Measurements from ENCODE around the gene SLC7A10.

SLC7A10 gene
- total RNA-seq = 0 to 0.62 reads per million in 2 donors

DNA sequence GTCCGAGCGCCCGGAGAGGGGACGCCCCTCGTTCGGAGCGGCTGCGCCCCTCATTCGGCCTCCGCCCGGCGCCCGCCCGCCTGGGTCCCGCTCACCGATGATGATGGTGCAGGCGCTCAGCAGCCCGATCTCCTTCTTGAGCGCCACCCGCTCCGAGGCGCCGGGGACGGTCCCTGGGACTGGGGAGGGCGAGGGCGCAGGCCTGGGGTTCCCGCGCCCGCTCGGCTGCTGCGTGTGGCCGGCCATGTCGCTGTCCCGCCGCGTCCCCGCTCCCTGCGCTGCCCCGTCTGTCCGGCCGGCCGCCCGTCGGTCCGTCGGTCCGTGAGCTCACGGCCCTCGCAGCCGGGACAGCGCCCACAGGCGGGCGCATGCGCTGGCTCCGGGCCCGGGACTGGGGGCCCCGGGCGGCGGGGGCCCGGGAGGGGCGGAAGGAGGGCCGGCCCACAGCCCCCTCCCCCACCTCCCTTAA lies at the start of gene SLC7A10:
Gene SLC7A10, minus strand, starts transcription at position 393 of the 469 bp plus-strand sequence. Its CDS starts 147 bp downstream, at position 246.
- no peak for DNase-seq

- DNase-seq = no peak
These were observed 49.3 kb upstream of the SLC7A10 start for GRCh38 chr19:33274663-33275558.

- DNase-seq = peak in 2 of 5 experiments; percentile 20 to 55
These were observed 48.4 kb upstream of the SLC7A10 start for GRCh38 chr19:33273881-33274662.

- DNase-seq = no peak
These were observed 47.6 kb upstream of the SLC7A10 start for GRCh38 chr19:33273065-33273736.

DNA sequence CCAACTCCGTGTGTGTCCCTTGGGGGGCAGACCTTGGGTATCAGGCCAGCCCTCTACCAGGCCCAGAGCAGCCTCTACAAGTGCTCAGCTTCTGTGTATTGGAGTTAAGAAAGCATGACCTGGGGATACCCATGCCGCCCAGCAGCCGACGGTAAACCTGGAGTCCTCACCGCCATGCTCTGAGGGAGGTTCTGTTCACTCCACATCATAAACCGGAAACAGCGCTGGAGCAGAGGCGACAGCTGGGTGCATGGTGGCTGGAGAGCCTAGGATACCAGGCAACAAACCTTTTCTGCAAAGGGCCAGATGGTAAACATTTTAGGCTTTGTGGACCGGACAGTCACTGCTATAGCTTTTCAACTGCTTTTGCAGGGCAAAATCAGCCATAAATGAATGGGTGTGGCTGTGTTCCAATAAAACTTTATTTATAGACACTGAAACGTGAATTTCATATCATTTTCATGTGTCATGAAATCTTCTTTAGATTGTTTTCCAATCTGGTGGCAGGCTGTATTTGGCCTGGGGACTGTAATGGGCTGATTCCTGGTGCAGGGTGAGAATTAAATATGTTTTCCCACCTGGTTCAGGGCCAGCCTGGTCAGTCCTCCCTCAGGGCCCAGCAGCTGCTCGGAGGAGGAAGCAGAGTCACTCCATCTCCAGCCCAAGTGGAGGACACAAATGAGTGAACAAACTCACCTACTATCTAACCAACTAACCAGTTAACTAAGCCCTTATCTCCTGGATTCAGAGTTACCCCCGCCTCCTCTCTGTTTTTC lies 45.8 kb upstream of the SLC7A10 start:
- no peak for DNase-seq

GRCh38 chr19:33270769-33271168 lies 45.1 kb upstream of the SLC7A10 start:
- DNase-seq = no peak

DNA sequence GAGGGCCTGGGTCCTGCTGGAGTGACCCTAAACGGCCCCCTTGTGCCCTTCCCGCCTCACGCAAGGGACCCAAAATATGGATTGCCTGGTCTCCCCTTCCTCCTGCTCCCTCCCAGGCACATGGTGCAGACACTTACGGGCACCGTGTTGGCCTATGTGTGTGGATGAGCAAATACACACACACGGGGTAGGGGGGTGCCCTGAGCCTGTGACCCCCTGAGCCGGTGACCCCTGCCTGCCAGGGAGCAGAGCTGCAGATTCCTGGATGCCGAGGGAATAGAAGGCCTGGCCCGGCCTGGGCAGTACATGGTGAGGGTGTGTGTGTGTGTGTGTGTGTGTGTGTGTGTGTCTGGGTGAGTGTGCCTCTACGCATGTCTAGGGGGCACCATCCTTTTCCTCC lies 43.4 kb upstream of the SLC7A10 start:
- DNase-seq = no peak

- no peak for DNase-seq
These were observed 42.7 kb upstream of the SLC7A10 start for GRCh38 chr19:33268162-33268991.

DNA sequence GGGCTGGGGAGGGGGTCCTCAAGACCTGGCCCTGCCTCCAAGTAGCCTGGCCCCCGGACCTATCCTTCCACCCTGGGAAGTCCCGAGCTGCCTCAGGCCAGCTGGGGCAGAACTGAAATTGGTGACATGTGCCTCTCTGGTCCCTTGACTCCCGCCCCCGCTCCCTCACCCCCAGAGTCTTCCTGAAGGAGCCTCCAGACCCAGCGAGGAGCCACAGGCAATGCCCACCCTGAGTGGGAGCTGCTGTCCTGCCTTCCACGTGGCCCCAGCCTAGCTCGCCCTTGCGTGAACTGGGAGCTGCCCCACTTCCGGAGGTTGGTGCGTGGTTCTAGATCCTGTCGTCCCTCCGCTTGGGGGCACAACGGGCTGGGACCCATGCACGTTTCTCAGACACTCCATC lies 42.1 kb upstream of the SLC7A10 start:
- no peak for DNase-seq

- no peak for DNase-seq
These were observed 41.4 kb upstream of the SLC7A10 start for GRCh38 chr19:33266974-33267484.

- DNase-seq = no peak
These were observed 39.3 kb upstream of the SLC7A10 start for GRCh38 chr19:33264881-33265445.

DNA sequence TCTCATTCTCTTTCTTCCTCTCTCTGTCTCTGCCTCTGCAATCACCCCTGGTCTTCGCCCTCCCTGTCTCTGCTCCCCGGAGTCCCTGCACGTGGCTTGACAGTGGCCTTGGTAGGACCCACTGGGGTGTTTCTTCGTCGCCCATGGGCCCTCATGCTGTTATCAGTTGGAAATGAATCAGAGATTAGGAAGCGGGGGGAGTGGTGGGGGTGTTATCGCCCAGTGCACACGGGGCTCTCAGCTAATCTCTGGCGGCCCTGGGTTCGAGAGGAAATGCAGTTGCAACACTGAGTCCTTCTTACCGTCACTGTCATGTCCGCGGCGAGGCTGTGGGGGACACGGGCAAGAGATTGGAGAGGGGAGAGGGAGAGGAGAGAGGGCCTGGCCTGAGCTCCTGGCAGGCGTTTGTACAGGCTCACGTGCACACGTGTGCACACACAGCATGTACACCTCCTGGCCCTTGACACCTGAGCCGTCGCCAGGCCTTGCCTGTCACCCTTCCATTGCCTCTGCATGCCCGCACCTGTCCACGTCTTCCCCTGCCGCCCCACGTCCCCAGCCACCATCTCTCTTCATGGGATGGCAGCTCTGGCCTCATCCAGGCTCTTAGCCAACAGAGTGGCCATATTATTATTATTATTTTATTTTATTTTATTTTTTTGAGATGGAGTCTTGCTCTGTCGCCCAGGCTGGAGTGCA lies 37.8 kb upstream of the SLC7A10 start:
- no peak for DNase-seq

DNA sequence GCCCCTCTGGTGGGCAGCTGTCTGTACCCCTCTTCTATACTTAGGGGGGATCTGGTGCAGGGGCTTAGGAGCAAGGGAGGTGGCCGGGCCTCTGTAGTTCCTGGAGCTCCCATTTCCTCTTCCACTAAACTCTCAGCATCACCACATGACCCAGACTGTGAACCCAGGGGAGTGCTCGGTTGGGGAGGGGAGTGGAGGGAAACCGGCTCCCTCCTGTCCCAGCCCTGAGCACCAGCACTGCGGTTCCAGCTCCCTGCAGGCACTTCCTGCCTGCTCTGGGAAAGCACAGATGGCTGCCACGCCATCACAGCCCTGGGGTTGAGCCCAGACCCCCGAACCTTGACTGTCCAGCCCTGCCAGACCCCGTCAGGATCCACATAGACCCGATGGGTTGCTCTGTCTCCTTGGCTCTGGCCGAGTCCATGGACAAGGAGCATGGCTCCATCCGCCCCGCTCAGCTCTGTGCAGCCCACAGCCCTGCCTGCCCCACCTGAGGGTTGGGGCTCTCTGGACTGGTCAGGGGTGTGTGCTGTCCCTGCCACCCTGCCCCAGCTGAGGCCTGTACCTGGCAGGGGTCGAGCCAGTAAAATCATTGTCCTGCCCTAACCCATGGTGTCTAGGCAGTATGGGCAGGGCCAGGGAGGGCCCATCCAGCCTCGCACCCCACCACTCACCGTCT lies 36.0 kb upstream of the SLC7A10 start:
- no peak for DNase-seq

- DNase-seq = peak in 1 of 5 experiments; percentile 26
These were observed 35.2 kb upstream of the SLC7A10 start for GRCh38 chr19:33260628-33261418.

- no peak for DNase-seq
These were observed 33.9 kb upstream of the SLC7A10 start for GRCh38 chr19:33259539-33259938.

DNA sequence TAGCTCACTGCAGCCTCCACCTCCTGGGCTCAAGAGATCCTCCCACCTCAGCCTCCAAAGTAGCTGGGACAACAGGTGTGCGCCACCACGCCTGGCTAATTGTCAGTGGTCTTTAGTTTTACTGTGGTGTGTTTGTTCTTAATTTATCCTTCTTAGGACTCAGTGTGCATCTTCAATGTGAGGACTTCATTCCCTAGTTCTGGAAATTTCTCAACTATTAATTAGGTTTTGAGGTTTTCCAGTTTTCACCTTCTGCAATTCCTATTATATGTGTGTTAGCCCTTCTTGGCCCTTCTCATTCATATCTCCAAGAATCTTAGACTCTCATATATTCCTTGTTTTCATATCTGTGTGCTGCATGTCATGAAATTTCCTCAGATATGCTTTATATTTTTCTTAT lies 32.2 kb upstream of the SLC7A10 start:
- DNase-seq = no peak

DNA sequence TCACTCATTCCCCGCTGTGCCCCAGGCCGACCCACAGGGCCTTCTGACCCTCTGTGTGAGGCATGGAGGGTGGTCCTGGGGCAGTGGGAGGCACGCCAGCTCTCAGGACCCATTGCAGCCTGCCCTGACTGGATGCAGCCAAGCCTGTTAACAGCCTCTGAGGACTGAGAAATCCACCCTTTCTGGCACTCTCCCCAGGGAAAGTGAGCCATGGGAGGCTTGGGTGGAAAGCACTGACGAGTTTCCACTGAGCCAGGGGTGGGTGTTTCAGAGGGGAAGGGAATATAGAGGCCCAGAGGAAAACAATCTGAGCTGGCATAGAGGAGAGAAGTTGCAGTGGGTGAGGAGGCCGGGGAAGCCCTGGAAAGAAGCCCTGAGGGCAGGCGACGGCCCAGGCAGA lies 30.6 kb upstream of the SLC7A10 start:
- DNase-seq = no peak

DNA sequence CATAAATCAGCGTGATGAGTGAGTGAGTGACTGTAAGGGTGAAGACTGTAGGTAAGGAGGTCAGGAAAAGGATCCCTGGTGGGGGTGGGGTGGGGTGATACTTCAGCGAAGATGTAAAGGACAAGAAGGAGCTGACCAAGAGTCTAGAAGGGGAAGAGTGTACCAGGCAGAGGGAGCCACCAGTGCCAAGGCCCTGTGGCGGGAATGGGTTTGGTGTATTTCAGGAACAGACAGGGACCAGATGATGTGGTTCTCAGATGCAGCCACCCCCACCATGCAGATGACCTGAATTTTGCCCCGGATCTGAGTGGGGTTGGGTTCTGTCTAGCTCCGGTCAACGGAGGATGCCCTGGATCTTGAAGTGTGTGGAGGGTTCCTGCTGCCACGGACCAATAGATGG lies 30.1 kb upstream of the SLC7A10 start:
- no peak for DNase-seq
